Spleen (tissue), 7 donors: Measurements from ENCODE around the gene BCAR3.

Source experiments
- POLR2A ChIP-seq, 3 donors: fragments of 450-650 bp; IDR thresholded peaks; one replicate each; pipeline ENCODE4 v1.5.1; 2017; ENCODE audit warnings: antibody characterized with exemption in 3 of 3, mild to moderate bottlenecking in 1 of 3
- TF ChIP-seq, protein P1 (sequence below), 11 experiments: fragments of 200-600 bp in 7 of 11; fragments of 450-650 bp in 4 of 11; sonication (generic) in 4 of 11; IDR thresholded peaks in 8 of 11; conservative IDR thresholded peaks in 3 of 11; 1 replicate in 7 of 11; 2 replicates in 4 of 11; pipeline versions ENCODE4 v1.4.0 to v1.8.0; 2016 to 2021; ENCODE audit warnings: antibody characterized with exemption in 11 of 11, inconsistent platforms in 4 of 11, mild to moderate bottlenecking in 1 of 11
- donor health status: DM: no; HTN: no; CAD: no; lungs with moderate emphysema.
- donor health status: DM: no; HTN: no; CAD: no.
- donor health status: DM: no; HTN: no; CAD: no.

DNA sequence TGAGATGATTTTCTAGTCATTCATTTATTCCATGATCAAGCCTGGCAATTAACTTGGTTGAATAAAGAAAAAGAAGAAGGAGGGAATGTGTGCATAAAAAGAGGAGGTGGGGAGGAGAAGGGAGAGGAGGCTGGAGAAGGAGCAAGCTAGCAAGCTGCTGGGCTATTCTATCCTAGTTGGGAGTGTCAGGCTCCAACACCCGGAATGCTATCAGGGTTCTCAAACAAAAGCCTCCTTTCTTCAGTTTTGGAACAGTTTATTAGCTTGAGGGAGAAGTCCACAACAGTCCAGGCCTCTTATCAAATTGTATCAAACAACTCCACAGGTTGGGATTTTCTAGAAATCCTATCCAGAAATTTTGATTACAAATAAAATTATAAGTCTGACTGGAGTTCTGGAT is 80.0 kb downstream of the BCAR3 start:
- TF ChIP-seq POLR2A (IDR thresholded peaks at IDR 0.05), result no peak
- TF ChIP-seq, protein P1, sequence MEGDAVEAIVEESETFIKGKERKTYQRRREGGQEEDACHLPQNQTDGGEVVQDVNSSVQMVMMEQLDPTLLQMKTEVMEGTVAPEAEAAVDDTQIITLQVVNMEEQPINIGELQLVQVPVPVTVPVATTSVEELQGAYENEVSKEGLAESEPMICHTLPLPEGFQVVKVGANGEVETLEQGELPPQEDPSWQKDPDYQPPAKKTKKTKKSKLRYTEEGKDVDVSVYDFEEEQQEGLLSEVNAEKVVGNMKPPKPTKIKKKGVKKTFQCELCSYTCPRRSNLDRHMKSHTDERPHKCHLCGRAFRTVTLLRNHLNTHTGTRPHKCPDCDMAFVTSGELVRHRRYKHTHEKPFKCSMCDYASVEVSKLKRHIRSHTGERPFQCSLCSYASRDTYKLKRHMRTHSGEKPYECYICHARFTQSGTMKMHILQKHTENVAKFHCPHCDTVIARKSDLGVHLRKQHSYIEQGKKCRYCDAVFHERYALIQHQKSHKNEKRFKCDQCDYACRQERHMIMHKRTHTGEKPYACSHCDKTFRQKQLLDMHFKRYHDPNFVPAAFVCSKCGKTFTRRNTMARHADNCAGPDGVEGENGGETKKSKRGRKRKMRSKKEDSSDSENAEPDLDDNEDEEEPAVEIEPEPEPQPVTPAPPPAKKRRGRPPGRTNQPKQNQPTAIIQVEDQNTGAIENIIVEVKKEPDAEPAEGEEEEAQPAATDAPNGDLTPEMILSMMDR (IDR thresholded peaks at IDR 0.05 in 8 of 11, conservative IDR thresholded peaks at IDR 0.05 in 3 of 11), result no peak
